ENCODE measurements around the gene WDR76. TPM values are rescaled to one million over a fixed set of nuclear protein-coding genes. Genes with fewer than 3 reads are reported as not detected.
A peak's percentile ranks its signal among the peaks of the same experiment; 100 is the strongest.

The WDR76 gene
- total RNA-seq, 2 donors from 2014 or later, result 10.5 to 11.9 TPM

- no peak for ATAC-seq
- H3K27ac Mint-ChIP-seq, result no peak overlapping the region
- H3K9me3 ChIP-seq (ENCODE audit: control insufficient read depth, low read length, poor library complexity, severe bottlenecking), result no peaks in the 10 kb centered on the region
- H3K4me1 Mint-ChIP-seq, result peaks cover 7% of the 10 kb centered on the region
- no peaks in the 10 kb centered on the region for H3K27me3 Mint-ChIP-seq
- H3K4me3 Mint-ChIP-seq, result no peak overlapping the region
- DNase-seq, result no peak
- peaks cover 3% of the 10 kb centered on the region for H3K36me3 Mint-ChIP-seq (ENCODE audit: low read depth)
These were observed 45.7 kb downstream of the WDR76 start for GRCh38 chr15:43872416-43873020.

GRCh38 chr15:43873651-43874050 lies 46.8 kb downstream of the WDR76 start:
- no peak for DNase-seq
- peaks cover 7% of the 10 kb centered on the region for H3K4me1 Mint-ChIP-seq
- H3K9me3 ChIP-seq (ENCODE audit: control insufficient read depth, low read length, poor library complexity, severe bottlenecking), result no peaks in the 10 kb centered on the region
- H3K27me3 Mint-ChIP-seq, result no peaks in the 10 kb centered on the region
- peak overlapping the region; percentile 72 for H3K27ac Mint-ChIP-seq
- H3K36me3 Mint-ChIP-seq (ENCODE audit: low read depth), result peaks cover 3% of the 10 kb centered on the region
- no peak overlapping the region for H3K4me3 Mint-ChIP-seq
- ATAC-seq, result no peak

GRCh38 chr15:43876872-43877271 lies 50.1 kb downstream of the WDR76 start:
- H3K4me3 Mint-ChIP-seq, result no peak overlapping the region
- ATAC-seq (no peak), DNase-seq (no peak)
- no peaks in the 10 kb centered on the region for H3K27me3 Mint-ChIP-seq
- H3K4me1 Mint-ChIP-seq, result peaks cover 2% of the 10 kb centered on the region
- no peak overlapping the region for H3K27ac Mint-ChIP-seq
- H3K9me3 ChIP-seq (ENCODE audit: control insufficient read depth, low read length, poor library complexity, severe bottlenecking), result no peaks in the 10 kb centered on the region
- no peaks in the 10 kb centered on the region for H3K36me3 Mint-ChIP-seq (ENCODE audit: low read depth)

GRCh38 chr15:43877371-43877770 lies 50.6 kb downstream of the WDR76 start:
- H3K4me3 Mint-ChIP-seq, result no peak overlapping the region
- DNase-seq, result no peak
- H3K9me3 ChIP-seq (ENCODE audit: control insufficient read depth, low read length, poor library complexity, severe bottlenecking), result no peaks in the 10 kb centered on the region
- ATAC-seq, result no peak
- H3K27me3 Mint-ChIP-seq, result no peaks in the 10 kb centered on the region
- no peak overlapping the region for H3K27ac Mint-ChIP-seq
- H3K4me1 Mint-ChIP-seq, result peaks cover under 1% of the 10 kb centered on the region
- no peaks in the 10 kb centered on the region for H3K36me3 Mint-ChIP-seq (ENCODE audit: low read depth)

- Mint-ChIP-seq H3K4me3 (no peak overlapping the region), H3K36me3 (ENCODE audit: low read depth) (no peaks in the 10 kb centered on the region), H3K27ac (no peak overlapping the region), H3K4me1 (no peaks in the 10 kb centered on the region), H3K27me3 (no peaks in the 10 kb centered on the region)
- H3K9me3 ChIP-seq (ENCODE audit: control insufficient read depth, low read length, poor library complexity, severe bottlenecking), result no peaks in the 10 kb centered on the region
- no peak for DNase-seq
- ATAC-seq, result no peak
These were observed 51.6 kb downstream of the WDR76 start for GRCh38 chr15:43878446-43878845.

- ATAC-seq, result no peak
These were observed 52.9 kb downstream of the WDR76 start for GRCh38 chr15:43879386-43880355.

GRCh38 chr15:43880406-43881194 lies 53.8 kb downstream of the WDR76 start:
- Mint-ChIP-seq H3K4me3 (no peak overlapping the region), H3K27me3 (no peaks in the 10 kb centered on the region), H3K4me1 (no peaks in the 10 kb centered on the region), H3K36me3 (ENCODE audit: low read depth) (no peaks in the 10 kb centered on the region), H3K27ac (no peak overlapping the region)
- H3K9me3 ChIP-seq (ENCODE audit: control insufficient read depth, low read length, poor library complexity, severe bottlenecking), result no peaks in the 10 kb centered on the region
- DNase-seq (no peak), ATAC-seq (no peak)

More at GRCh38 chr15:43879386-43880355, 52.9 kb downstream of the WDR76 start:
- H3K36me3 Mint-ChIP-seq (ENCODE audit: low read depth), result no peaks in the 10 kb centered on the region
- no peaks in the 10 kb centered on the region for H3K4me1 Mint-ChIP-seq
- no peaks in the 10 kb centered on the region for H3K9me3 ChIP-seq (ENCODE audit: control insufficient read depth, low read length, poor library complexity, severe bottlenecking)
- no peak for DNase-seq
- H3K27me3 Mint-ChIP-seq, result no peaks in the 10 kb centered on the region
- H3K27ac Mint-ChIP-seq, result no peak overlapping the region
- H3K4me3 Mint-ChIP-seq, result no peak overlapping the region

- H3K4me1 Mint-ChIP-seq, result no peaks in the 10 kb centered on the region
- DNase-seq, result no peak
- no peak overlapping the region for H3K4me3 Mint-ChIP-seq
- no peaks in the 10 kb centered on the region for H3K9me3 ChIP-seq (ENCODE audit: control insufficient read depth, low read length, poor library complexity, severe bottlenecking)
- no peak for ATAC-seq
- no peaks in the 10 kb centered on the region for H3K36me3 Mint-ChIP-seq (ENCODE audit: low read depth)
- H3K27me3 Mint-ChIP-seq, result no peaks in the 10 kb centered on the region
- no peak overlapping the region for H3K27ac Mint-ChIP-seq
These were observed 54.4 kb downstream of the WDR76 start for GRCh38 chr15:43881245-43881644.

- Mint-ChIP-seq H3K27me3 (no peaks in the 10 kb centered on the region), H3K27ac (no peak overlapping the region), H3K4me1 (no peaks in the 10 kb centered on the region)
These were observed 55.1 kb downstream of the WDR76 start for GRCh38 chr15:43881944-43882343.

GRCh38 chr15:43883571-43883970 lies 56.8 kb downstream of the WDR76 start:
- ATAC-seq, result no peak
- no peaks in the 10 kb centered on the region for H3K27me3 Mint-ChIP-seq
- no peak overlapping the region for H3K27ac Mint-ChIP-seq

More at GRCh38 chr15:43881944-43882343, 55.1 kb downstream of the WDR76 start:
- ATAC-seq, result no peak
- H3K9me3 ChIP-seq (ENCODE audit: control insufficient read depth, low read length, poor library complexity, severe bottlenecking), result no peaks in the 10 kb centered on the region
- Mint-ChIP-seq H3K36me3 (ENCODE audit: low read depth) (no peaks in the 10 kb centered on the region), H3K4me3 (no peak overlapping the region)
- DNase-seq, result no peak

GRCh38 chr15:43886558-43886957 lies 59.8 kb downstream of the WDR76 start:
- no peaks in the 10 kb centered on the region for H3K9me3 ChIP-seq (ENCODE audit: control insufficient read depth, low read length, poor library complexity, severe bottlenecking)
- H3K4me1 Mint-ChIP-seq, result peaks cover 3% of the 10 kb centered on the region
- no peaks in the 10 kb centered on the region for H3K27me3 Mint-ChIP-seq
- H3K27ac Mint-ChIP-seq, result no peak overlapping the region
- no peak for DNase-seq
- H3K36me3 Mint-ChIP-seq (ENCODE audit: low read depth), result peaks cover 2% of the 10 kb centered on the region
- no peak for ATAC-seq
- no peak overlapping the region for H3K4me3 Mint-ChIP-seq

More at GRCh38 chr15:43883571-43883970, 56.8 kb downstream of the WDR76 start:
- no peak for DNase-seq
- H3K9me3 ChIP-seq (ENCODE audit: control insufficient read depth, low read length, poor library complexity, severe bottlenecking), result no peaks in the 10 kb centered on the region
- Mint-ChIP-seq H3K4me1 (no peaks in the 10 kb centered on the region), H3K4me3 (no peak overlapping the region), H3K36me3 (ENCODE audit: low read depth) (no peaks in the 10 kb centered on the region)

- DNase-seq, result no peak
- H3K27ac Mint-ChIP-seq, result peak overlapping the region; percentile 29
- H3K27me3 Mint-ChIP-seq, result no peaks in the 10 kb centered on the region
- ATAC-seq, result no peak
- no peak overlapping the region for H3K4me3 Mint-ChIP-seq
- no peaks in the 10 kb centered on the region for H3K9me3 ChIP-seq (ENCODE audit: control insufficient read depth, low read length, poor library complexity, severe bottlenecking)
- H3K4me1 Mint-ChIP-seq, result peaks cover 3% of the 10 kb centered on the region
- H3K36me3 Mint-ChIP-seq (ENCODE audit: low read depth), result peaks cover 2% of the 10 kb centered on the region
These were observed 61.1 kb downstream of the WDR76 start for GRCh38 chr15:43887901-43888300.

GRCh38 chr15:43889042-43889441 lies 62.2 kb downstream of the WDR76 start:
- DNase-seq, result no peak

More at GRCh38 chr15:43889042-43889441, 62.2 kb downstream of the WDR76 start:
- Mint-ChIP-seq H3K36me3 (ENCODE audit: low read depth) (peaks cover 2% of the 10 kb centered on the region), H3K27ac (no peak overlapping the region), H3K27me3 (no peaks in the 10 kb centered on the region), H3K4me3 (no peak overlapping the region), H3K4me1 (peaks cover 5% of the 10 kb centered on the region)
- ATAC-seq, result no peak
- no peaks in the 10 kb centered on the region for H3K9me3 ChIP-seq (ENCODE audit: control insufficient read depth, low read length, poor library complexity, severe bottlenecking)

Data from T-helper 17 cell (primary cell).